PC-3 (cell line): Measurements from ENCODE around the gene SBSN. TPM values are rescaled to one million over a fixed set of nuclear protein-coding genes. Genes with fewer than 3 reads are reported as not detected.

ENCODE experiments used
- ATAC-seq: fragments of 200-7000 bp; cut with Tn5 transposase; 2 replicates; pipeline ENCODE4 v1.9.1; 2020; ENCODE audit warnings: mild to moderate bottlenecking, moderate library complexity
- BruUV-seq: library from RNA; stranded (reverse); fragments of 400-500 nt; replicated peaks from 2 replicates; lab custom pipeline; 2021; lab: Mats Ljungman, UMichigan
- CTCF ChIA-PET: fragments of 300-600 bp; sonication (Branson Sonifier 250); formaldehyde crosslinking; loops from one replicate; lab custom pipeline; 2022; ENCODE audit warnings: antibody characterized with exemption; lab: Charles Lee
- POLR2A ChIA-PET: fragments of 300-600 bp; sonication (Branson Sonifier 250); formaldehyde crosslinking; loops from one replicate; lab custom pipeline; 2022; ENCODE audit warnings: antibody characterized with exemption; ENCODE audit not compliant: unreplicated experiment; lab: Charles Lee
- DNase-seq: peaks from one replicate; pipeline ENCODE4 v3.0.0-alpha.2; 2015
- H2AFZ ChIP-seq: fragments of 300-600 bp; sonication (generic); 2 replicates; pipeline ENCODE4 v1.6.0; 2016; ENCODE audit warnings: antibody characterized with exemption, low read length
- H3F3A ChIP-seq: fragments of 300-600 bp; sonication (generic); one replicate; pipeline ENCODE4 v1.6.0; 2017; ENCODE audit warnings: antibody characterized with exemption, low read length, control low read depth, mild to moderate bottlenecking; ENCODE audit not compliant: unreplicated experiment
- H3K27ac ChIP-seq: fragments of 300-600 bp; sonication (generic); 2 replicates; pipeline ENCODE4 v1.5.1; 2016; ENCODE audit warnings: mild to moderate bottlenecking, low read length
- H3K27me3 ChIP-seq: fragments of 300-600 bp; sonication (generic); 2 replicates; pipeline ENCODE4 v1.6.1; 2016; ENCODE audit warnings: low read length, mixed read lengths
- H3K36me3 ChIP-seq: fragments of 300-600 bp; sonication (generic); 2 replicates; pipeline ENCODE4 v1.6.1; 2016; ENCODE audit warnings: low read depth, mixed run types, low read length, mixed read lengths
- H3K4me1 ChIP-seq: fragments of 300-600 bp; sonication (generic); 2 replicates; pipeline ENCODE4 v1.5.1; 2016; ENCODE audit warnings: low read length; ENCODE audit not compliant: insufficient read depth
- H3K4me2 ChIP-seq: fragments of 300-600 bp; sonication (generic); 2 replicates; pipeline ENCODE4 v1.6.0; 2016; ENCODE audit warnings: low read length
- H3K4me3 ChIP-seq: fragments of 300-600 bp; sonication (generic); 2 replicates; pipeline ENCODE4 v1.5.1; 2016; ENCODE audit warnings: mild to moderate bottlenecking, low read length, mixed read lengths
- H3K79me2 ChIP-seq: fragments of 300-600 bp; sonication (generic); 2 replicates; pipeline ENCODE4 v1.6.1; 2017; ENCODE audit warnings: low read length, mixed read lengths
- H3K9ac ChIP-seq: fragments of 300-600 bp; sonication (generic); 2 replicates; pipeline ENCODE4 v1.6.0; 2016; ENCODE audit warnings: mild to moderate bottlenecking, low read length
- H3K9me2 ChIP-seq: fragments of 300-600 bp; sonication (generic); replicated peaks from 2 replicates; pipeline ENCODE4 v1.6.1; 2016; ENCODE audit warnings: mixed run types, low read length, mixed read lengths
- H3K9me3 ChIP-seq: fragments of 300-600 bp; sonication (generic); 2 replicates; pipeline ENCODE4 v1.6.1; 2016; ENCODE audit warnings: low read length, mixed read lengths
- H4K20me1 ChIP-seq: fragments of 300-600 bp; sonication (generic); 2 replicates; pipeline ENCODE4 v1.6.1; 2016; ENCODE audit warnings: low read length, mixed read lengths
- EZH2 ChIP-seq: fragments of 300-600 bp; sonication (generic); IDR thresholded peaks from one replicate; pipeline ENCODE4 v1.6.1; 2017; ENCODE audit warnings: antibody characterized with exemption, mild to moderate bottlenecking, low read length; ENCODE audit not compliant: unreplicated experiment
- EZH2phosphoT487 ChIP-seq: fragments of 300-600 bp; sonication (generic); IDR thresholded peaks from 2 replicates; pipeline ENCODE4 v1.6.1; 2018; ENCODE audit warnings: mild to moderate bottlenecking, antibody characterized with exemption, low read length, borderline replicate concordance
- intact Hi-C: fragments of 100-400 bp; cut with micrococcal nuclease; formaldehyde crosslinking; loops from 2 replicates; pipeline ENCODE4 v1.9.0; 2023
- total RNA-seq: library from RNA; depleted of rRNA; stranded (reverse); fragments of >200 nt; gene quantifications from 2 replicates; pipeline ENCODE4 v1.2.3, GENCODE V29; 2014
- TF ChIP-seq, protein P1 (sequence below): fragments of 300-600 bp; sonication (generic); conservative IDR thresholded peaks from 2 replicates; pipeline ENCODE4 v1.5.1; 2017; ENCODE audit warnings: antibody characterized with exemption, low read depth, mild to moderate bottlenecking, low read length

The SBSN gene
- total RNA-seq, 1 experiment from 2014 or later = 0.26 TPM

DNA sequence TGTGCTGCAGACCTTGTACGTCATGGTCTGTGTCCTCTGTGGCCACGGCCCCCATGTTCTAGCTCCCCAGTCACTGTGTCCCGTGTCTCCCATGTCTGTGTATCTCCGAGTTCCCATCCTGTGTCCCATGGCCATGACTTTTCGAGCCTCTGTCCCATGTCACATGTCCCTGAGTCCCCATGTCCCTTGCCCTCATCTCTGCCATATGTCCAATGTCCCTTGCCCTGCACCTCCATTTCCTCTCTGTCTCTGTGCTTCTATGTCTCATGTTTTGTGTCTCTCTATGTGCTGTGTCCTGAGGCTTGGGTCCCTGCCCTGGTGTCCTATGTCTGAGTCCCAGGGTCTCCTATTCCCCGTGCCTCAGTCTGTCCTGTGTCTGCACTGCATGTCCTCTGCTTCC is 33.3 kb upstream of the SBSN start:
- Histone ChIP-seq H3F3A (no peaks in the 10 kb centered on the region), H2AFZ (no peak overlapping the region), H3K79me2 (no peaks in the 10 kb centered on the region), H3K9ac (no peak overlapping the region), H3K27me3 (no peaks in the 10 kb centered on the region), H3K27ac (no peak overlapping the region), H3K4me2 (no peak overlapping the region), H3K4me1 (no peaks in the 10 kb centered on the region), H3K9me2 (no peaks in the 10 kb centered on the region), H3K9me3 (no peaks in the 10 kb centered on the region), H3K36me3 (no peaks in the 10 kb centered on the region), H4K20me1 (no peaks in the 10 kb centered on the region), H3K4me3 (no peak overlapping the region)
- TF ChIP-seq, protein P1, sequence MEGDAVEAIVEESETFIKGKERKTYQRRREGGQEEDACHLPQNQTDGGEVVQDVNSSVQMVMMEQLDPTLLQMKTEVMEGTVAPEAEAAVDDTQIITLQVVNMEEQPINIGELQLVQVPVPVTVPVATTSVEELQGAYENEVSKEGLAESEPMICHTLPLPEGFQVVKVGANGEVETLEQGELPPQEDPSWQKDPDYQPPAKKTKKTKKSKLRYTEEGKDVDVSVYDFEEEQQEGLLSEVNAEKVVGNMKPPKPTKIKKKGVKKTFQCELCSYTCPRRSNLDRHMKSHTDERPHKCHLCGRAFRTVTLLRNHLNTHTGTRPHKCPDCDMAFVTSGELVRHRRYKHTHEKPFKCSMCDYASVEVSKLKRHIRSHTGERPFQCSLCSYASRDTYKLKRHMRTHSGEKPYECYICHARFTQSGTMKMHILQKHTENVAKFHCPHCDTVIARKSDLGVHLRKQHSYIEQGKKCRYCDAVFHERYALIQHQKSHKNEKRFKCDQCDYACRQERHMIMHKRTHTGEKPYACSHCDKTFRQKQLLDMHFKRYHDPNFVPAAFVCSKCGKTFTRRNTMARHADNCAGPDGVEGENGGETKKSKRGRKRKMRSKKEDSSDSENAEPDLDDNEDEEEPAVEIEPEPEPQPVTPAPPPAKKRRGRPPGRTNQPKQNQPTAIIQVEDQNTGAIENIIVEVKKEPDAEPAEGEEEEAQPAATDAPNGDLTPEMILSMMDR = no peak
- TF ChIP-seq EZH2 (no peak), EZH2phosphoT487 (no peak)
- BruUV-seq = no TSS peak
- CTCF ChIA-PET = no interaction called here
- ATAC-seq = no peak
- intact Hi-C loops = no loop called here
- POLR2A ChIA-PET = no interaction called here
- DNase-seq = no peak

- Histone ChIP-seq H3F3A (no peaks in the 10 kb centered on the region), H3K36me3 (no peaks in the 10 kb centered on the region), H3K79me2 (no peaks in the 10 kb centered on the region), H3K9me2 (no peaks in the 10 kb centered on the region), H3K27me3 (no peaks in the 10 kb centered on the region), H3K9me3 (no peaks in the 10 kb centered on the region), H3K9ac (no peak overlapping the region), H3K27ac (no peak overlapping the region), H4K20me1 (no peaks in the 10 kb centered on the region), H3K4me2 (no peak overlapping the region), H3K4me1 (no peaks in the 10 kb centered on the region), H3K4me3 (no peak overlapping the region), H2AFZ (no peak overlapping the region)
- ATAC-seq (no peak), DNase-seq (no peak)
- intact Hi-C loops = no loop called here
- CTCF ChIA-PET = no interaction called here
- POLR2A ChIA-PET = no interaction called here
- BruUV-seq = no TSS peak
- no peak for TF ChIP-seq EZH2
These were observed 32.6 kb upstream of the SBSN start for GRCh38 chr19:35560677-35561076.

DNA sequence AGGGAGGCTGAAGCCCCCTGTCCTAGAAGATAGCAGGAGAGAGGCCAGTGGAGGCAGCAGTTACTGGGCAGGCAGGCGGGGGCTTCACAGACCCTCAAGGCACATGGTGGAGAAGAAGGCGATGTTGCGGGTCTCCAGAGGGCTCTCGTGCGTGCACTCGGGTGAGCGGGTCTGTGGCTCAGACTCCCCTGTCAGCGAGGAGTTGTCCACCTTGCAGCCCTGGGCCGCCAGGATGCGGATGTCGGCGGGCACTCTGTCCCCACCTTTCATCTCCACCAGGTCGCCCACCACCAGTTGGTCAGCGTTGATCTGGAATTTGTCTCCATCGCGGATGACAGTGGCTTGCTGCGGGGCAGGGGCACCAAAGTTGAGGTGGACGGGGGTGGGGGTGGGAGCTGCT is 32.2 kb upstream of the SBSN start:
- H2AFZ ChIP-seq = no peak overlapping the region
- ChIA-PET POLR2A (no interaction called here), CTCF (no interaction called here)
- H3K4me1 ChIP-seq = no peaks in the 10 kb centered on the region
- TF ChIP-seq EZH2phosphoT487 (no peak), EZH2 (no peak)
- TF ChIP-seq, protein P1 = no peak
- H4K20me1 ChIP-seq = no peaks in the 10 kb centered on the region
- no TSS peak for BruUV-seq
- no peak for DNase-seq
- H3F3A ChIP-seq = no peaks in the 10 kb centered on the region
- H3K4me2 ChIP-seq = no peak overlapping the region
- no peaks in the 10 kb centered on the region for H3K79me2 ChIP-seq
- H3K4me3 ChIP-seq = no peak overlapping the region
- H3K36me3 ChIP-seq = no peaks in the 10 kb centered on the region
- no peaks in the 10 kb centered on the region for H3K9me2 ChIP-seq
- H3K27me3 ChIP-seq = no peaks in the 10 kb centered on the region
- no peaks in the 10 kb centered on the region for H3K9me3 ChIP-seq
- ATAC-seq = no peak
- H3K9ac ChIP-seq = no peak overlapping the region
- intact Hi-C loops = no loop called here
- H3K27ac ChIP-seq = no peak overlapping the region
